Osteoblast (primary cell): ENCODE results near the gene MYL3. TPM values are rescaled to one million over a fixed set of nuclear protein-coding genes. Genes with fewer than 3 reads are reported as not detected.
A peak's percentile ranks its signal among the peaks of the same experiment; 100 is the strongest.

Source experiments
- DNase-seq: peaks from one replicate; pipeline ENCODE4 v3.0.0; 2011; ENCODE audit warnings: low spot score, mixed read lengths; ENCODE audit not compliant: insufficient read length; ENCODE audit errors: missing footprints
- H2AFZ ChIP-seq: 2 replicates; pipeline ENCODE4 v1.6.0; 2011; ENCODE audit warnings: mild to moderate bottlenecking, low read length
- H3K27ac ChIP-seq: 2 replicates; pipeline ENCODE4 v1.5.1; 2011; ENCODE audit warnings: mild to moderate bottlenecking, low read depth, low read length, moderate library complexity
- H3K27me3 ChIP-seq: 2 replicates; pipeline ENCODE4 v1.6.0; 2012; ENCODE audit warnings: mild to moderate bottlenecking, control low read depth, inconsistent platforms, low read length, moderate library complexity; ENCODE audit not compliant: insufficient read depth
- H3K36me3 ChIP-seq: 2 replicates; pipeline ENCODE4 v1.5.1; 2011; ENCODE audit warnings: mild to moderate bottlenecking, low read length, control low read depth, moderate library complexity; ENCODE audit not compliant: insufficient read depth
- H3K4me1 ChIP-seq: 2 replicates; pipeline ENCODE4 v1.5.1; 2011; ENCODE audit warnings: mild to moderate bottlenecking, low read length, control low read depth, moderate library complexity; ENCODE audit not compliant: insufficient read depth
- H3K4me2 ChIP-seq: 2 replicates; pipeline ENCODE4 v1.6.0; 2011; ENCODE audit warnings: mild to moderate bottlenecking, low read length; ENCODE audit not compliant: insufficient read depth
- H3K4me3 ChIP-seq: fragments of 200-600 bp; sonication (generic); 3 replicates; pipeline ENCODE4 v1.5.1; 2012; ENCODE audit warnings: mild to moderate bottlenecking, low read length, inconsistent platforms; ENCODE audit not compliant: insufficient read depth
- H3K79me2 ChIP-seq: 2 replicates; pipeline ENCODE4 v1.6.0; 2012; ENCODE audit warnings: mild to moderate bottlenecking, low read length, control low read depth, inconsistent platforms; ENCODE audit not compliant: insufficient read depth
- H3K9me3 ChIP-seq: 2 replicates; pipeline ENCODE4 v1.5.1; 2011; ENCODE audit warnings: low read depth, low read length, control low read depth
- H4K20me1 ChIP-seq: 2 replicates; pipeline ENCODE4 v1.6.0; 2012; ENCODE audit warnings: mild to moderate bottlenecking, low read length, control low read depth; ENCODE audit not compliant: insufficient read depth
- CTCF ChIP-seq: IDR thresholded peaks from 2 replicates; pipeline ENCODE4 v1.5.1; 2011; ENCODE audit warnings: mild to moderate bottlenecking, low read depth, low read length, moderate library complexity; ENCODE audit errors: extremely low read depth
- total RNA-seq: library from RNA; depleted of rRNA; stranded (reverse); fragments of >200 nt; gene quantifications from 2 replicates; pipeline ENCODE4 v1.2.3, GENCODE V29; 2012

Gene MYL3
- total RNA-seq, 1 donor, result not detected

- H4K20me1 ChIP-seq, result no peaks in the 10 kb centered on the region
- H3K4me2 ChIP-seq, result no peak overlapping the region
- peaks cover 15% of the 10 kb centered on the region for H3K4me1 ChIP-seq
- H3K27me3 ChIP-seq, result no peaks in the 10 kb centered on the region
- H3K9me3 ChIP-seq, result no peaks in the 10 kb centered on the region
- no peaks in the 10 kb centered on the region for H3K36me3 ChIP-seq
- no peak for TF ChIP-seq CTCF
- no peak overlapping the region for H3K27ac ChIP-seq
- H3K79me2 ChIP-seq, result no peaks in the 10 kb centered on the region
- peak; percentile 14 for DNase-seq
- no peak overlapping the region for H3K4me3 ChIP-seq
- H2AFZ ChIP-seq, result no peak overlapping the region
These were observed 18.8 kb downstream of the MYL3 start for GRCh38 chr3:46844397-46844796.

- Histone ChIP-seq H4K20me1 (no peaks in the 10 kb centered on the region), H2AFZ (no peak overlapping the region), H3K27ac (no peak overlapping the region), H3K36me3 (no peaks in the 10 kb centered on the region), H3K4me2 (no peak overlapping the region), H3K27me3 (no peaks in the 10 kb centered on the region), H3K4me1 (peaks cover 15% of the 10 kb centered on the region), H3K9me3 (peaks cover 2% of the 10 kb centered on the region), H3K79me2 (no peaks in the 10 kb centered on the region), H3K4me3 (no peak overlapping the region)
- TF ChIP-seq CTCF, result no peak
- no peak for DNase-seq
These were observed 19.7 kb downstream of the MYL3 start for GRCh38 chr3:46843508-46843907.

- DNase-seq, result no peak
- Histone ChIP-seq H3K9me3 (peaks cover 4% of the 10 kb centered on the region), H3K4me3 (no peak overlapping the region), H3K27ac (no peak overlapping the region), H2AFZ (no peak overlapping the region), H4K20me1 (no peaks in the 10 kb centered on the region), H3K36me3 (no peaks in the 10 kb centered on the region), H3K27me3 (no peaks in the 10 kb centered on the region), H3K4me1 (peaks cover 5% of the 10 kb centered on the region), H3K79me2 (no peaks in the 10 kb centered on the region), H3K4me2 (no peak overlapping the region)
- no peak for TF ChIP-seq CTCF
These were observed 22.8 kb downstream of the MYL3 start for GRCh38 chr3:46840491-46840890.

- H3K27ac ChIP-seq, result no peak overlapping the region
- H3K4me3 ChIP-seq, result no peak overlapping the region
- H3K4me1 ChIP-seq, result no peaks in the 10 kb centered on the region
- DNase-seq, result peak; percentile 37
- no peaks in the 10 kb centered on the region for H3K27me3 ChIP-seq
- peaks cover 4% of the 10 kb centered on the region for H3K9me3 ChIP-seq
- H4K20me1 ChIP-seq, result no peaks in the 10 kb centered on the region
- no peaks in the 10 kb centered on the region for H3K79me2 ChIP-seq
- H2AFZ ChIP-seq, result no peak overlapping the region
- H3K4me2 ChIP-seq, result no peak overlapping the region
- H3K36me3 ChIP-seq, result no peaks in the 10 kb centered on the region
- TF ChIP-seq CTCF, result no peak
These were observed 24.9 kb downstream of the MYL3 start for GRCh38 chr3:46838301-46838700.
